Stimulated activated CD8-positive, alpha-beta memory T cell treated with anti-CD3 and anti-CD28 coated beads, Interleukin-12 subunit alpha, Interleukin-12 subunit beta, amount 100 ng/mL, for 24 hours (primary cell): ENCODE data around the gene SMG9.
A peak's percentile ranks its signal among the peaks of the same experiment; 100 is the strongest.

ENCODE experiments used
- DNase-seq: peaks from one replicate; pipeline ENCODE4 v3.0.0-alpha.2; 2020; ENCODE audit errors: extremely low read depth

Gene SMG9, protein sequence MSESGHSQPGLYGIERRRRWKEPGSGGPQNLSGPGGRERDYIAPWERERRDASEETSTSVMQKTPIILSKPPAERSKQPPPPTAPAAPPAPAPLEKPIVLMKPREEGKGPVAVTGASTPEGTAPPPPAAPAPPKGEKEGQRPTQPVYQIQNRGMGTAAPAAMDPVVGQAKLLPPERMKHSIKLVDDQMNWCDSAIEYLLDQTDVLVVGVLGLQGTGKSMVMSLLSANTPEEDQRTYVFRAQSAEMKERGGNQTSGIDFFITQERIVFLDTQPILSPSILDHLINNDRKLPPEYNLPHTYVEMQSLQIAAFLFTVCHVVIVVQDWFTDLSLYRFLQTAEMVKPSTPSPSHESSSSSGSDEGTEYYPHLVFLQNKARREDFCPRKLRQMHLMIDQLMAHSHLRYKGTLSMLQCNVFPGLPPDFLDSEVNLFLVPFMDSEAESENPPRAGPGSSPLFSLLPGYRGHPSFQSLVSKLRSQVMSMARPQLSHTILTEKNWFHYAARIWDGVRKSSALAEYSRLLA

GRCh38 chr19:43754503-43755255, at the start of gene SMG9:
Gene SMG9, minus strand, starts transcription at chr19:43754962. Its CDS starts 4,221 bp downstream, at chr19:43750741.
- peak; percentile 95 for DNase-seq

GRCh38 chr19:43804432-43804831, 49.7 kb upstream of the SMG9 start:
- DNase-seq, result no peak

DNA sequence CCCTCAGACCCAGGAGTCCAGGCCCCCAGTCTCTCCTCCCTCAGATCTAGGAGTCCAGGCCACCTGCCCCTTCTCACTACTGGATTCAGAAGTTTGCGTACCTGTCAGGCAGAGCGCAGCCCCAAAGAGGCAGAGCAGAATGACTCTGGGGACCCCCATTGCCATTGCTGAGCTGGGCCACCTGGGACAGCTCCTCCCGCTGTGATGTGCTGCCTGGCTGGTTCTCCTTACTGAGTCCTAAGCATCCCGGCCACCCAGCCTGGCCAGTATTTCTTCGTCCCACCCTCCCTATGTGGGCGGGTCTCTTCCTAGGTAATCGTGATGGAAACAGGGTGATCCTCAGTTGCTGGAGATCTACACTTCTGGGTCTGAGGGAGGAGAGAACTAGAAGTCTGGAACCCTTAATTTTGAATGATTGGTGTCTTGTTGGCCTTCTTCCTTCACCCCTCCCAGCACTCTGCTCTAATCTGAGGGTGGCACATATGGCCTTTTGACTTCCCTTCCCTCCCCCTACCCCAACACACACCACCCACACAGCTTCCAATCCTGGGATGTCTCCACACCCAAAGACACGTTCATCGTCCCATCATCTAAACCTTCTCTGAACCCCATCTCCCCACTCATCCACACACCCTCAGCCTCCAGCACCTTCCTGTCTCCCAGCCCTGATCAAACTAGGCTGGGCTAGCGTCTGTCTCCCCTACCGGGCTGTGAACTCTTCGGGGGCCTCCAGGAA, 47.6 kb upstream of the SMG9 start, which contains the start of gene LYPD5:
LYPD5 (minus strand) TSS at position 232 of the 736 bp plus-strand sequence; CDS start at position 165, 67 bp downstream.
- no peak for DNase-seq

- no peak for DNase-seq
These were observed 44.9 kb upstream of the SMG9 start for GRCh38 chr19:43799502-43800142.

- DNase-seq, result no peak
These were observed 44.0 kb upstream of the SMG9 start for GRCh38 chr19:43798546-43799409.

- DNase-seq, result no peak
These were observed 43.3 kb upstream of the SMG9 start for GRCh38 chr19:43798026-43798545.

DNA sequence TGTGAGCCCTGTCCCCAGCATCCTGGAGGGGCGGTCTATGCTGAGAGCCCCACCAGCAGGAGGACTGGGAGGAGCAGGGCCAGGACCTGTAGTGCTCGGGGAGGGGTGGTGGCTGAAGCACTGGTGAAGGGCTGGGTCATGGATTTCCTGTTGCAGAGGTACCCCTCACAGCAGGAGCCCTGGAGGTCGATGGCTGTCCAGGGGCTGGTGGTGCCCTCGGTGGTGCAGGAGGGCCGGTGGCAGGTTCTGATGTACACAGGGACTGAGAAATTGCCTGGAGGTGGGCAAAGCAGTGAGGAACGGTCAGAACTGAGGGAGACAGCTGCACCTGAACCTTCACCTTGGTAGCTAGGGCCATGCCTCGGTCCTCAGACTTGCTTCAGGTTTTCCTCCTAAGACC, 42.8 kb upstream of the SMG9 start:
- DNase-seq, result no peak

DNA sequence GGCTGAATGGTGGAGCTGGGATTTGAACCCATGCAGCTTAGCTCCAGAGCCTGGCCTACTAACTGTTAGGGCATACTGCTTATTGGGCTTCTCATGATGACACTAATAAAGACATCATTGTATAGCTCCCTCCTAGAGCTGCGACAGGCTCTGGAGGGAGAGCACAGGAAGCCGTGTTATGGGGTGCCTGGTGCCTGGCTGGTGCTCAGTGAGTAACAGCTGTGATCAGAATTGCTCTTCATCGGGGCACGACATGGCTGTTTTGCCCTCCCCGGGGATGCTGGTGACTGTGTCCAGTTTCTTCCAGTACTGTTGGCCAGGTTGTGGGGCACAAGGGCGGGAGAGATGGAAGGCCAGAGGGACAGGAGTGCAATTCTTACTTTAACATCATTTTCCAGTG, 42.4 kb upstream of the SMG9 start:
- no peak for DNase-seq

GRCh38 chr19:43790587-43790986, 35.8 kb upstream of the SMG9 start:
- DNase-seq, result no peak

DNA sequence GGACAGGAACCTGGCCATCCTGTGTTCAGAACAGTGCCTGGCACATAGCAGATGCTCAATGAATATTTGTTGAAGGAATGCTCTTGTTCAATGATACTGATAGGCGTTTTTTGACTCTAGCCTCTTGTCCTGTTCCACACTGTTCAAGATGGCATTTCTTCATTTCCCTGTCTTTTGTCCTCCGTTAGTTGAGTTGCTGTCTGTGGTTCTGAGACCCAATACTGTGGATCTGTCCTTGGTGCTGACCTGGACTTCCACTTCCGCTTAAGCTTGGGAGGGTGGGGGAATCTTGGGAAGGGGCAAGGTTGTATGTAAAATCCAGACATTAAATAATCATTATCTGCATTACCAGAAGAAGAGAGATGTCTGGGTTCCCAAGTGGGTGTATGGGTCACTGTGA, 34.3 kb upstream of the SMG9 start:
- DNase-seq, result no peak

GRCh38 chr19:43786665-43787064, 31.9 kb upstream of the SMG9 start:
- no peak for DNase-seq

DNA sequence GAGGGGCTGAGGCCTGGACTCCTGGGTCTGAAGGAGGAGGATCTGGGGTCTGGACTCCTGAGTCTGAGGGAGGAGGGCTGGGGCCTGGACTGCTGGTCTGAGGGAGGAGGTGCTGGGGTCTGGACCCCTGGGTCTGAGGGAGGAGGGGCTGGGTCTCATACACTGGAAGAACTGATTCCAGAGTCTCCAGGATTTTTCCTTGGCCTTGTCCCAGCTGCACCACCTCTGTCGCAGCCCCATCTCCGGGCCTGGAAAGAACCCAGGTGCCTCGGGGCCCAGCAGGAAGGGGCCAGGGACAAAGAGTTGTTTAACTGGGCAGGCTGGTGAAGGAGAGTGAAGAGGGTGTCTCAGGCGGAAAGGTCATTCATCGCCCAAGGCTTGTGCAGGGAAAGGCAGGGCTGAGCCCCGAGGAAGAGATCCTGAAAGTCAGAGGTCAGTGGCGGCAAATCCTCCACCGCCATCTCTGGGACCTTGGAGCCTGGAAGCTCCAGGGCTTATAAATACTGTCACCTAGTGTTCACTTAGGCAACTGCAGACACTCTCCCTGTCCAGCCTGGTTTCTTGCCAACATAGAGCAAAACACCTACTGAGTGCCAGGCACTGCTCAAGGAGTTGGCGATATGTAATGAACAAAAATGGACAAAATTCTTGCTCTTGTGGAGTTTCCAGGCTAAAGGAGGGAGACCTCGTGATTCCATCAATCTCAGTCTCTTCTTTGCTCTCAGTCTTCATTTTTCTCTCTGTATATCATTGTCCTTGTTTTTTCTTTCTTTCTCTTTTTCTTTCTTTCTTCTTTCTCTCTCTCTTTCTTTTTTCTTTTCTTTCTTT, 30.4 kb upstream of the SMG9 start:
- DNase-seq, result no peak

DNA sequence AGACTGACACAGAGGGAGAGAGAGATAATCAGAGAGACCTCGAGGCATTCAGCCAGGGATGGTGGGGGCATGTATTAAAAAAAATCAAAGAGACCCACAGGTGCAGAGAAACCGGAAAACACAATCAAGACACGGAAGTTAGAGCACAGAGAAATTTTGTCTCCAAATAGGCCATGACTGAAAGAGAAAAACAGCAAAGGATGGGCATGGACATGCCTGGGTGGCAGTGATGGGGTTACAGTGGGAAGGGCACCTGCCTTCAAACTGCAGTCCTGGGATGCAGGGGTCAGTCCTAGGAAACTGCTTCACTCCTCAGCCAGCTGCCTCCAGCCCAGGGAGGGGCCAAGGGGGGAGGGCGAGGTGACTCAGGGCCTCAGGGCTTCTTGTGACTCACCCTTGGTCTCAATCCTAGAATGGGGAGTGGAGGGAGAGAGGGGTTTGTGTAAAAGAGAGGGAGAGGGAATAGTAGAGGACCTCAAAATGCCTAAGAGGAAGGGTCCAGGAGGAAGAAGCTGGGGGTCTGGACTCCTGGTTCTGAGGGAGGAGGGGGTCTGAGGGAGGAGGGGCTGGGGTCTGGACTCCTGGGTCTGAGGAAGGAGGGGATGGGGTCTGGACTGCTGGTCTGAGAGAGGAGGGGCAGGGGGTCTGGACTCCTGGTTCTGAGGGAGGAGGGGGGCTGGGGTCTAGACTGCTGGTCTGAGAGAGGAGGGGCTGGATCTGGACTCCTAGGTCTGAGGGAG, 29.6 kb upstream of the SMG9 start:
- peak; percentile 42 for DNase-seq

- no peak for DNase-seq
These were observed 28.9 kb upstream of the SMG9 start for GRCh38 chr19:43783636-43784035.

DNA sequence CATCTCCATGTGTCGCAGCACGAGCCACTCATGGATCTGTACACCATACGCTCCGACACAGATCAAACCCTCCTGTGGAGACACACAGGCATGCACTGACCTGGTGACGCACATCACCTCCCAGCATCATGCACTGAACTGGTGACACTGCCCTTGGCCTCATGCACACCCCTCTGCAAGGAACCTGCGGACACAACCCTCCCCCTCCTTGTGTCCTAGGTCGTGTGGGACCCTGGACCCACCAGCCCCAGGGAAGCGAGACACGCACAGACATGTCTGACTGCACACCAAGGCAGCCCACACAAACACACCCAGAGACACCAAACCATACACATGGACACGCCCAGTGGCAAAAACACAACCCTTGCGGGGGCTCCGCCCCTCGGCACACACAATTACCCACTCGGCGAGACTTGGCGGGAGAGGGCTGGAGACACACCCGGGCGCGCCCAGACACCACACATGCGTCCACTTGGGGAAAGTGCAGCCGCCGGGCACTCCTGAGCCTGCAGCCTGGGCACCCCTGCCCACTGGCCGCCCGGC, 28.0 kb upstream of the SMG9 start:
- no peak for DNase-seq

DNA sequence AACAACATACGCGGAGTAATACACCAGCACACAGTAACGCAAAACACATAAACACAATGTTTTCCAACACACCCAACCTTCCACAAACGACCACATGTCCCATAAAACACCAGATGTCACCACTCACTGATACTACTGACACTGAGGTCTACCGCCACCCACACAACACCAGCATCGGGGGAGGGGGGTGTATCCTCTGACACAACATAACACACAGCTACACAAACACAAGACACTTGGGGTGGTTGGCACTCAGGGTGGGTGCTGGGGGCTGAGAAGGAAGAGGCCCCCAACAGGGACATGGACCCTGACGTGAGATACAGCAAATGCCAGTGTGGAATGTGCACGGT, 27.5 kb upstream of the SMG9 start:
- DNase-seq, result no peak

DNA sequence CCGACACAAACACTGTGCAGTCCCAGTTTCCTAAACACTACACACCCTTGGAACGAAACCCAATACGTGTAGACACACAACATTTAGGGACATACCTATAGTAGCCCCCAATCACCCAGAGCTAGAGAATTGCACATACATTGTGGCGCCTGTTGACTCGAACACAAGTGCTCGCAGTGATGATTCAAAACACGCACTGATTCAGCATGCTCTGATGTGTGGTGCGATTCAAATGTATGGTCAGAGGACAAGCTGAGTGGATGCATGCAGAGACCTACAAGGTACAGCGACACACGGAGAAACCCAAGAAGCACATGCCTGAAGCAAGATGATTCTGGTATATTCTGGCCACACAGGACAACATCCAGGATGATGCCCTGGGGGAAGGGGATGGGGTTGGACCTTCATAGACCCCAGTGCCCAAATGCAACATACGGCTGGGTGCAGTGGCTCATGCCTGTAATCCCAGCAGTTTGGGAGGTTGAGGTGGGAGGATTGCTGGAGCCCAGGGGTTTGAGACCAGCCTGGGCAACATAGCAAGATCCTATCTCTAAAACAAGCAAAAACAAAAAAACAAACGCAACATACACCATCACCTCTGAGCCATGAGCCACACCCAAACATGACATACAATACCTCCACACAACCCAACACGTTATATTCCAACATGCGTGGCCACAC, 27.0 kb upstream of the SMG9 start:
- DNase-seq, result no peak
